GM19438 (cell line): ENCODE results near the gene CPSF3.
A peak's percentile ranks its signal among the peaks of the same experiment; 100 is the strongest.

Experiments
- ATAC-seq: cut with Tn5 transposase; IDR thresholded peaks from one replicate; pipeline ENCODE4 v1.9.1; 2021; ENCODE audit warnings: low read depth; ENCODE audit not compliant: unreplicated experiment

Gene CPSF3

DNA sequence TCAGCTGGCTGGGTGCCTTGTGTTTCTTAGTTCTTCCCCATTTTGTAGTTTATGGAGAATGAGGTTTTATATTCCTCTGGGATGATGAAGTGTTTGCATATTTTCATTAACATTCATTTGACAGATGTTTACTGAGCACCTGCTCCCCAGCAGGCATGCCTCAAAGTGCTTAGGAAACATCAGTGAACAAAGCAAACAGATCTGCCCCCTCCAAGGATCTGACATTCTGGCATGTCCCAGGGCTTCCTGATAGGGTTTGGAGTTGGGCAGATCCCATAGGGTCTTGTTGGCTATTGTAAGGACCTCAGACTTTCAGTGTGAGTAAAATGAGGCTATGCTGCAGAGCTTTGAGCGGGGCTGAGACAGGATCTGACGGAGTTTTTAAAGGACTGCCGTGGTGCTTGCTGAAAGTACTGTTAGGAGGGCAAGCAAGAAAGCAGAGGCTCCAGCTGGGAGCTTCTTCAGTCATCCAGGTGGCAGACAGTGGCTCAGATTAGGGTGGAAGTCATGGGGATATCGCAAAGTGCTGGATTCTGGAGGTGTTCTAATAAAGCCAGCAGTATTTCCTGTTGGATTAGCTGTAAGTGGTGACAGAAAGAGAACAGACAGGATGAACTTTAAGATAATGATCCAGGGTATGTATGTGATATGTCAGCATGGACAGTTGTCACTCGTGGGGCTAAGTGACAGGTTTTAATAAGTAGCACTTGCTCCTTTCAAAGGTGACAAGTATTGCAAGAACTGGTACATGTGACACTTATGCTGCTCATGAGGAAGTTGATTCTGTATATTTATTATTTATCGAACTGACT is 39.6 kb downstream of the CPSF3 start:
- ATAC-seq, result no peak

- no peak for ATAC-seq
Observed at GRCh38 chr2:9463698-9464034, 40.2 kb downstream of the CPSF3 start.

DNA sequence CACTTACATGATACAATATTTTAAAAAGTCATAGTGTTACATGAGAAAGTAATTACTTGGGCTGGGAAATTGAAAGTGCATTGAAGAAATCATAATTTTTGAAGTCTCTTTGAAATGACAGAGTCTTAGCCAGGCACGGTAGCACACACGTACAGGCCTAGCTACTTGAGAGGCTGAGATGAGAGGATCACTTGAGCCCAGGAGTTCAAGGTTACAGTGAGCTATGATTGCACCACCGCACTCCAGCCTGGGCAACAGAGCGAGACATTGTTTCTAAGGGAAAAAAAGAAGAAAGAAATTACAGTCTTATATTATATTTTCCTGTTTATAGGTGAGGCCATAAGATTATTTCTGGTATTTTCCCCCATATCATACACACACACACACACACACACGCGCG is 41.7 kb downstream of the CPSF3 start:
- ATAC-seq, result no peak

GRCh38 chr2:9466147-9466683 is 42.8 kb downstream of the CPSF3 start:
- ATAC-seq, result no peak

DNA sequence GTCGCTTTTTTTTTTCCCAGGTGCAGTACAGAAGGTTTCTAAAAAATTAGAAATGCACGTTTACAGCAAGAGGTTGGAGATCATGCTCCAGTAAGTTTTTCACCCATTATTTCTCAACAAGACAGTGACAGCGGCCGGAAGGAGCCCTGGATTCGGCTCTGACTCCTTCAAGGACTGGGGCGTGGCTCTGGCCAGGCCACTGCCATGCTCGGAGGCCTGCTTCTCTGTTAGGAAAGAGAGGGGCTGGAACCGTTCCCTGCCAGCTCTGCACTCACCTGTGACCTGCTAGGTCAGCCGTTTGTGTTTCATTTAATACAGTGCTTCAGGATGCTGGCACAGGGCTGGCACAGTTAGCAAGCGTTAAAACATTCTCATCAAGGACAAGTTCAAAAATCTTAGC is 44.2 kb downstream of the CPSF3 start:
- ATAC-seq, result no peak

DNA sequence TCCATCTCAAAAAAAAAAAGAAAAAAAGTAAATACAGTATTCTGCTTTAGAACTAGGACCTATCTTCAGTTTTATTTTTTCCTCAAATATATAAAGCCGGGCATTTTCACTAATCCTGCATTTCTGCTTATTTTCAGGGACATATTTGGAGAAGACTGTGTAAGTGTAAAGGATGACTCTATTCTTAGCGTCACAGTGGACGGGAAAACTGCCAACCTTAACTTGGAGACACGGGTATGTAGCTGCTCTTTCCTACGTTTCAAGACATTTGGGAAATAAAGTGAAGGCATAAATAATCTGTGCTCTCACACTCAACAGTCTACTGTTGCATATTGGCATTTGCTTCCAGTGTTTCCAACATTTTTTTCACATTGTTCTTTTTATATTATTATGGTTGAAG is 47.8 kb downstream of the CPSF3 start:
- no peak for ATAC-seq

GRCh38 chr2:9472511-9472910 is 49.1 kb downstream of the CPSF3 start:
- no peak for ATAC-seq

GRCh38 chr2:9473308-9473984 is 50.0 kb downstream of the CPSF3 start:
- ATAC-seq, result no peak

DNA sequence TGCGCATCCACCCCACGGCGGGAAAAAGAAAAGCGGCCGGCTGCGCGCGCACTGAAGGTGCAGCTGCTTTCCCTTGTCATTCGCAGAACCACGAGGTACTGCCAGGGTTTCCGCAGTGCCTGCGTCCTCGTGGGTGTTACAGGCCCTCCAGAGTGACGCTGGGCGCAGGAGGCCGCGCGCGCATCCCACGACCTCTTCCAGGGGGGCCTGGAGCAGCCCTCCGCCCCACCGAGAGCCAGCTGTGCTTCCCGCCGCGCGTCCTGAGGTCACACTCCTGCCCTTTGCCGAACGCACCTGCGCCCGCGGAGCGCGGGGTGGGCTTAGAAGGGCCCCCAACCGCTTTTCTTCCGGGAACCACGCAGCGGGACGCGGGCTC is 50.5 kb downstream of the CPSF3 start:
- ATAC-seq, result peak; percentile 29

DNA sequence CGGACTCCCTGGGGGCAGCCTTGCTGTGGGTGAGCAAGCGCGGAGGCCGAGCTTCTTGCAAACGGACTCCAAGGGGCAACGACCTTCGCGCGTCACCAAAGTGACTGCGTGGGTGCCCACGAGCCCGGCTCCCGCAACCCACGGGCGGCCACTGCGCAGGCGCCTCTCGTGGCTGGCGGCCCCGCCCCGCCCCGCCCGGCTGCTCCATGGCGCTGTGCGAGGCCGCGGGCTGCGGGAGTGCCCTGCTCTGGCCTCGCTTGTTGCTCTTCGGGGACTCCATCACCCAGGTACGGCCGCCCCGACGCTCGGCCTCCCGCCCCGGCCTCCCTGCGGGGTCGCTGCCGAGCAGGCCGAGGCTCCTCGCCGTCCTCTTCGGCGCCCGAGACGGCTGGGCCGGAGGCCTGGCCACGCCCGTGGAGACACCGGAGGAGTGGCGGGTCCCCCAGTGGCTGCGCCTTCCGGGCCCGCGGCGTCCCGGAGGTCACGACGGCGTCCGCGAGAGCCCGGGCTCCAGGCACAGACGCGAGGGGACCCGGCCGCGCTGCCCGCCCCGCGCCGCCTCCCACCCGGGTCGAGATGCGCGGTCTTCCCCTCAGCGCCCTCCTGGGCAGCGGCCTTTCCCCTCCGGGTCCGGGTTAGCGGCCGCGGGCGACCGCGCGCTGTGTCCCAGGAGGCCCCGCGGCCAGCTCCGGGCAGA is 51.1 kb downstream of the CPSF3 start, which contains the start of gene IAH1:
TSS of gene IAH1 (plus strand) at position 191 of the 697 bp plus-strand sequence. CDS start at position 207, 16 bp downstream.
- peak; percentile 67 for ATAC-seq

DNA sequence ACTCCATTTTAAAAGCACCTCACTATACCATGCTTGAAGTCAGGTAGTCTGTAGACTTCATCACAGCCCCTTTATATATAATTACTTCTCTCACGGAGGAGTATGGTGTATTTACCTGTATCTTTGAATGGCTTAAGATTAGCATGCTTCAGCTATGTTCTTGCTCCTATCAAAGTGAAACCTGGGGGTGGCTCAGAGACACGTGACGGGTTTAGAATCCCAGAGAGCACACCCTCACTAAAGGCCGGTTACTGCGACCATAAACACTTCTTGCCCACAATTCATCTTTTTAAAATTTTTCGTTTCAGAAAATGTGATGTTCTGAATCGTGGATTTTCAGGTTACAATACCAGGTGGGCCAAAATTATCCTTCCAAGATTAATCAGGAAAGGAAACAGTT is 54.5 kb downstream of the CPSF3 start:
- no peak for ATAC-seq

- no peak for ATAC-seq
Observed at GRCh38 chr2:9478526-9478925, 55.1 kb downstream of the CPSF3 start.

DNA sequence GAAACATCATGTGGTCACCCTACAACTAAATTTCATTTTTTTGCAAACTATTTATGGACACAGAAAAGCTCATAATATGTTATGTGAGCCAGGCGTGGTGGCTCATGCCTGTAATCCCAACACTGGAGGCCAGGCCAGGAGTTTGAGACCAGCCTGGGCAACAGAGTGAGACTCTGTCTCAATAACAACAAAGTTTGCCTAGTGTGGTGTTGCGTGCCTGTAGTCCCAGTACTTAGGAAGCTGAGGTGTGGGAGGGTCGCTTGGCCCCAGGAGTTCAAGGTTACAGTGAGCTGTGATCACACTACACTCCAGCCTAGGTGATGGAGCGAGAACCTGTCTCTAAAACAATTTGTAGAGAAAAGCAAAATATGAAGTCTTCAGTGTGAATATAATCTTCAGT is 56.7 kb downstream of the CPSF3 start:
- ATAC-seq, result no peak

GRCh38 chr2:9483107-9483506 is 59.7 kb downstream of the CPSF3 start:
- no peak for ATAC-seq

GRCh38 chr2:9484533-9484932 is 61.1 kb downstream of the CPSF3 start:
- no peak for ATAC-seq

DNA sequence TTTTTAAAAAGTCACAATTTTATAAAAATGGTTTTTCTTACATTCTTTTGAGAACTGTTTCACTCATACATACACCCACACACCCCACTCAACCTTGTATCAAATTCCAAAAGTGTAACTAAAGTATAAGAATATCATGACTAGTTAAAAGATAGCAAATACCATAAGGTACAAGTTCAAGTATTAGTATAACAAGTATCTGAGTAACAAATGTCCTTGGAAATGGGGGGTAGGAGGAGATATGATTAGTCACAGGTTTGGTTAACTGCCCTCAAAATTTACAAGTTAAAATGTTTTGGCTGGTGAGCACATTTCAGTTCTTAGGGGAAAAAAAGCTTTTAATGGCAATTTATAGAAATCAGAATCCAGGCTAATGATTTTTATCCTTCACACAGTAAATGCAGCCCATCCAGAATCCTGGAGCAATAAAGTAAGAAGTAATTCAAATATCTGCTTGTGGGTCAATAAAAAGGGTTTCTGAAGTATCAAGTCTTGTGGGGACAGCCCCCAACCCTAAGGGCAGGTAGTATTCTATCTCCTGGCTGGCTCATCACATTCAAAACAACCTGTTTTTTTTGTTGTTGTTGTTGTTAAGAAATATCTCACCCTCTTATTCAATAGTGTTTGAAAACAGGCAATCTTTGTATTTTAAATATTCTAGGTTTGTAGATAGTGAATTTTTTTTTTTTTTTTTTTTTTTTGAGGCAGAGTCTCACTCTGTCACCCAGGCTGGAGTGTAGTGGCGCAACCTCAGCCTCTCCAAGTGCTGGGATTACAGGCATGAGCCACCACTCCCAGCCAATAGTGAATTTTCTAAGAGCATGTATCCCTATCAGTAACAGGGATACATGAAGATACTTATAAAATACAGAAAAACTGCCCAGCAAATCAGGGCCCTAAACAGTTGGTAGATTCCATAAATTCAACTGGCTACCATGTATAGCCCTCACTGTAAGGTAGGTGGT is 65.4 kb downstream of the CPSF3 start:
- ATAC-seq, result no peak

- no peak for ATAC-seq
Observed at GRCh38 chr2:9490789-9491188, 67.3 kb downstream of the CPSF3 start.

- ATAC-seq, result no peak
Observed at GRCh38 chr2:9492927-9493326, 69.5 kb downstream of the CPSF3 start.

DNA sequence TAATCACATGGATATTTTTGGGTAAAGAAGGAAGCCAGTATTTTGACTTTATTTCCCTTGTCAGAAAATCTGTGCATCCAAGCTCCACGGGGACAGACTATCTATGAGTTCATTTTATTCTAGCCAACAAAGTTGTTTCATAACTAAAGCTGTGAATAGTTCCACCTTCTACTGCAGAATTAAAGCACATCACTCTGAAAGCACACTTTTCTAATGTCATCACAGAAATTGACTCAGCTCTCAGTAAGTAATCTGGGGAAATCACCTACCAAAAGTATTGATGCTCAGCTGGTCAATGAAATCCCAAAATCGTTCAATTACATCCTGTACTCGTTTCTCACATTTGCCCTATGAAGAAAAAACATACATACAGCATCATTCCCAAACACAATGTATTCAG is 70.0 kb downstream of the CPSF3 start:
- ATAC-seq, result no peak

- no peak for ATAC-seq
Observed at GRCh38 chr2:9494081-9494480, 70.6 kb downstream of the CPSF3 start.
